SJSA1 (cell line): ENCODE measurements around the gene KRT3. TPM values are rescaled to one million over a fixed set of nuclear protein-coding genes. Genes with fewer than 3 reads are reported as not detected.
"Not testable (repeated sequence)": the region's sequence is repeated elsewhere in the genome, so short reads cannot be mapped to it uniquely, and the experiment has no call there.

ENCODE experiments used
- DNase-seq, 2 experiments: peaks; one replicate each; pipeline ENCODE4 v3.0.0-alpha.2; 2015 to 2020; ENCODE audit warnings: low spot score in 2 of 2, low read depth in 1 of 2
- H3K27ac ChIP-seq: fragments of 250-450 bp; sonication (Bioruptor Pico); 2 replicates; pipeline ENCODE4 v1.5.1; 2020; ENCODE audit warnings: mild to moderate bottlenecking, moderate library complexity
- H3K27me3 ChIP-seq: fragments of 250-450 bp; sonication (Bioruptor Pico); replicated peaks from 2 replicates; pipeline ENCODE4 v1.5.1; 2020; ENCODE audit warnings: mild to moderate bottlenecking, moderate library complexity
- H3K36me3 ChIP-seq: fragments of 250-450 bp; sonication (Bioruptor Pico); 2 replicates; pipeline ENCODE4 v1.5.1; 2020; ENCODE audit warnings: mild to moderate bottlenecking
- H3K4me1 ChIP-seq: fragments of 250-450 bp; sonication (Bioruptor Pico); replicated peaks from 2 replicates; pipeline ENCODE4 v1.6.1; 2021; ENCODE audit warnings: mild to moderate bottlenecking
- H3K4me3 ChIP-seq: fragments of 250-450 bp; sonication (Bioruptor Pico); 2 replicates; pipeline ENCODE4 v1.5.1; 2020; ENCODE audit warnings: mild to moderate bottlenecking
- H3K9me3 ChIP-seq: fragments of 250-450 bp; sonication (Bioruptor Pico); replicated peaks from 2 replicates; pipeline ENCODE4 v1.5.1; 2020; ENCODE audit warnings: mild to moderate bottlenecking
- total RNA-seq: library from RNA; depleted of rRNA; stranded (reverse); fragments of >200 nt; shearing (Covaris generic); gene quantifications from 2 replicates; pipeline ENCODE4 v1.2.3, GENCODE V29; 2014

KRT3 gene
- total RNA-seq, 1 experiment from 2014 or later: 0.08 TPM

GRCh38 chr12:52769354-52769753, 26.6 kb downstream of the KRT3 start:
- no peak overlapping the region for H3K27ac ChIP-seq
- peaks cover 94% of the 10 kb centered on the region for H3K27me3 ChIP-seq
- no peak overlapping the region for H3K4me3 ChIP-seq
- peak; percentile 79 to 90 for DNase-seq
- H3K36me3 ChIP-seq: no peaks in the 10 kb centered on the region
- H3K9me3 ChIP-seq: peaks cover 27% of the 10 kb centered on the region
- no peaks in the 10 kb centered on the region for H3K4me1 ChIP-seq

- no peak overlapping the region for H3K4me3 ChIP-seq
- DNase-seq: peak; percentile 77 to 89
- H3K27ac ChIP-seq: no peak overlapping the region
- H3K4me1 ChIP-seq: no peaks in the 10 kb centered on the region
- H3K27me3 ChIP-seq: peaks cover 93% of the 10 kb centered on the region
- peaks cover 33% of the 10 kb centered on the region for H3K9me3 ChIP-seq
- no peaks in the 10 kb centered on the region for H3K36me3 ChIP-seq
Observed at GRCh38 chr12:52768479-52769200, 27.3 kb downstream of the KRT3 start.

GRCh38 chr12:52767427-52767826, 28.5 kb downstream of the KRT3 start:
- Histone ChIP-seq H3K4me1 (no peaks in the 10 kb centered on the region), H3K27me3 (peaks cover 86% of the 10 kb centered on the region), H3K4me3 (no peak overlapping the region), H3K27ac (no peak overlapping the region), H3K36me3 (no peaks in the 10 kb centered on the region), H3K9me3 (peaks cover 39% of the 10 kb centered on the region)
- DNase-seq: peak in 1 of 2 experiments; percentile 91

- H3K9me3 ChIP-seq: peaks cover 40% of the 10 kb centered on the region
- H3K4me3 ChIP-seq: no peak overlapping the region
- no peaks in the 10 kb centered on the region for H3K36me3 ChIP-seq
- peak in 1 of 2 experiments; percentile 91 for DNase-seq
- H3K27ac ChIP-seq: no peak overlapping the region
- no peaks in the 10 kb centered on the region for H3K4me1 ChIP-seq
- H3K27me3 ChIP-seq: peaks cover 84% of the 10 kb centered on the region
Observed at GRCh38 chr12:52767020-52767379, 28.9 kb downstream of the KRT3 start.

DNA sequence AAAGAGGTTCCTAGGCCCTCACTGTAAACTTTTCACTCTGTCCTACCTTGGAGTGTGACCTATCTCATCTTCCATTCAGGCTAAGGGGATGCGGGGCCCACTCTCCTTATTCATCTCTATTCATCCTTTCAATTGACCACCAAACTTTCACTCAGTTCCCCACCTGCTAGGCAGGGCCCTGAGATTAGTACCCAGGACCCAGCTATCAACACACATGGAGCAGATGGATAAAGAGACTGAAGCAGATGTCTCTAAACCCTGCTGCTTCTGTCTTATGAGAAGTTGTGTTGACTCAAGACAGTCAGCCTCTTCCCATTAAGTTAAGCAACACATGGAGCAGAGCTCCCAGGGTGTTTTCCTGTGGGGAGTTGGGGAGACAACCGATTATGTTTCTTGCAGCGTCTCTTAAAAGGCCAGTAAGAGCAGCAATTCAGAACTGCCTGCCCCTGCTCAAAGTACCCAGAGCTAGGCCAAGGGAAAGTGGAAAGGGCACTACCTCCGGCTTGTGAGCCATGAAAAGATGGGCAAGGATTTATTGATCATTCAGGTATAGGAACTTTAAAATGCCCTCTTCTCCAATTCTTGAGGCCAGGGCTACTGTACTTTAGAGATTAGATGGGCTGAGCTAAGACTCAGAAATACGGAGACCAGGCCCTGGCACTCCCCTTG, 29.4 kb downstream of the KRT3 start:
- Histone ChIP-seq H3K36me3 (no peaks in the 10 kb centered on the region), H3K4me1 (no peaks in the 10 kb centered on the region)

GRCh38 chr12:52765702-52766101, 30.2 kb downstream of the KRT3 start:
- no peaks in the 10 kb centered on the region for H3K36me3 ChIP-seq
- H3K4me3 ChIP-seq: no peak overlapping the region
- DNase-seq: peak in 1 of 2 experiments; percentile 91

More for the DNA sequence above, 29.4 kb downstream of the KRT3 start:
- Histone ChIP-seq H3K27ac (no peak overlapping the region), H3K4me3 (no peak overlapping the region), H3K27me3 (peaks cover 79% of the 10 kb centered on the region), H3K9me3 (peaks cover 40% of the 10 kb centered on the region)
- DNase-seq: peak; percentile 78 to 91

GRCh38 chr12:52763991-52764390, 31.9 kb downstream of the KRT3 start:
- peak; percentile 77 to 86 for DNase-seq
- Histone ChIP-seq H3K27me3 (peaks cover 54% of the 10 kb centered on the region), H3K4me1 (no peaks in the 10 kb centered on the region), H3K9me3 (peaks cover 46% of the 10 kb centered on the region), H3K27ac (no peak overlapping the region), H3K4me3 (no peak overlapping the region), H3K36me3 (no peaks in the 10 kb centered on the region)

More at GRCh38 chr12:52765702-52766101, 30.2 kb downstream of the KRT3 start:
- Histone ChIP-seq H3K27ac (no peak overlapping the region), H3K27me3 (peaks cover 71% of the 10 kb centered on the region), H3K9me3 (peaks cover 38% of the 10 kb centered on the region), H3K4me1 (no peaks in the 10 kb centered on the region)

- H3K4me1 ChIP-seq: no peaks in the 10 kb centered on the region
- peak in 1 of 2 experiments; percentile 91 for DNase-seq
- H3K27me3 ChIP-seq: peaks cover 50% of the 10 kb centered on the region
- no peaks in the 10 kb centered on the region for H3K36me3 ChIP-seq
- H3K27ac ChIP-seq: no peak overlapping the region
- no peak overlapping the region for H3K4me3 ChIP-seq
- peaks cover 54% of the 10 kb centered on the region for H3K9me3 ChIP-seq
Observed at GRCh38 chr12:52763036-52763659, 32.8 kb downstream of the KRT3 start.

DNA sequence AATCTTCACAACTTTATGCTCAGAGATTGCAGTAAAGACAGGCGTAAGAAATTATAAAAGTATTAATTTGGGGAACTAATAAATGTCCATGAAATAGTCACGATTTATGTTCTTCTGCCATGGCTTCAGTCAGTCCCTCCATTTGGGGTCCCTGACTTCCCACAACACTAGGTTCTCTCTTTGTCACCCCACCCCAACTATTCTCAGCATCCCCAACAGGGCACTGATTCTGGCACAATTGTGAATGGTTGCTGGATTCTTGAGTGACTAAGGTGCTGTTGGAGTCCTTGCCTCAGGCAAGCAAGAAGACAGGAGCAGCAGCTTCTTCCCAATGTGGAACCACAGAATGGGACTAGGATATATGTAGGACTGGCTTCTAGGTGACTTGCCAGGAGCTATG, 34.1 kb downstream of the KRT3 start:
- H3K27me3 ChIP-seq: peaks cover 43% of the 10 kb centered on the region
- H3K4me1 ChIP-seq: no peaks in the 10 kb centered on the region
- no peaks in the 10 kb centered on the region for H3K36me3 ChIP-seq
- no peak overlapping the region for H3K4me3 ChIP-seq
- peaks cover 68% of the 10 kb centered on the region for H3K9me3 ChIP-seq
- H3K27ac ChIP-seq: no peak overlapping the region
- DNase-seq: peak in 1 of 2 experiments; percentile 90

GRCh38 chr12:52761218-52761617, 34.7 kb downstream of the KRT3 start:
- not testable (repeated sequence) for H3K36me3 ChIP-seq, H3K4me3 ChIP-seq, H3K4me1 ChIP-seq, H3K27ac ChIP-seq
- peaks cover 74% of the 10 kb centered on the region for H3K9me3 ChIP-seq
- DNase-seq: peak in 1 of 2 experiments; percentile 87
- peaks cover 43% of the 10 kb centered on the region for H3K27me3 ChIP-seq

- Histone ChIP-seq H3K4me1 (no peaks in the 10 kb centered on the region), H3K36me3 (no peaks in the 10 kb centered on the region), H3K27ac (no peak overlapping the region), H3K27me3 (peaks cover 47% of the 10 kb centered on the region), H3K9me3 (peaks cover 76% of the 10 kb centered on the region), H3K4me3 (no peak overlapping the region)
- peak in 1 of 2 experiments; percentile 90 for DNase-seq
Observed at GRCh38 chr12:52760623-52761022, 35.3 kb downstream of the KRT3 start.

- H3K4me1 ChIP-seq: no peaks in the 10 kb centered on the region
- peak in 1 of 2 experiments; percentile 90 for DNase-seq
- peaks cover 81% of the 10 kb centered on the region for H3K9me3 ChIP-seq
- H3K4me3 ChIP-seq: no peak overlapping the region
- peaks cover 41% of the 10 kb centered on the region for H3K27me3 ChIP-seq
- no peaks in the 10 kb centered on the region for H3K36me3 ChIP-seq
- H3K27ac ChIP-seq: no peak overlapping the region
Observed at GRCh38 chr12:52759695-52760094, 36.2 kb downstream of the KRT3 start.

DNA sequence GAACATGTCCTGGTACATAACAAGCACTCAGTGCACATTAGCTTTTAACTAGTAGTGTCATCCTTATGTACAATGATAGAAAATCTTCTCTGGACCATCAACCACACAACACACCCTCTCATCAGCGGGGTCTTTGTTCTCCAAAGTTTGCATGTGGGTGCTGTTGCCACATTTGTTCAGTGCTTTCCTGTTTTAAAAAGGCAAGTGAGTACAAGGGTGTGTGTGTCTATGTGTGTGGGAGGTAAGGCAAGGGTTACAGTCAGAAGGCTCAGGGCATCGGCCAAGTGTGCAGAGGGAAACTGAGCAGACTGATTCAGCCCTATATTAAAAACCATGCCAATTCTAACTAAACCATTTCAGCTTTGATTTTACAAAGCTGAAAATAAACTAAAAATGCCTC, 36.7 kb downstream of the KRT3 start:
- H3K27ac ChIP-seq: no peak overlapping the region
- H3K9me3 ChIP-seq: peaks cover 85% of the 10 kb centered on the region
- peak in 1 of 2 experiments; percentile 89 for DNase-seq
- no peaks in the 10 kb centered on the region for H3K4me1 ChIP-seq
- no peak overlapping the region for H3K4me3 ChIP-seq
- no peaks in the 10 kb centered on the region for H3K36me3 ChIP-seq
- H3K27me3 ChIP-seq: peaks cover 36% of the 10 kb centered on the region
